IMR-90 (cell line): ENCODE measurements around the gene MSI2. TPM values are rescaled to one million over a fixed set of nuclear protein-coding genes. Genes with fewer than 3 reads are reported as not detected.

Source experiments
- ATAC-seq: fragments of 200-7000 bp; cut with Tn5 transposase; 2 replicates; pipeline ENCODE4 v1.9.1; 2020; ENCODE audit warnings: low read depth, mild to moderate bottlenecking, moderate library complexity
- BruUV-seq: library from RNA; stranded (reverse); fragments of 400-500 nt; replicated peaks from 2 replicates; lab custom pipeline; 2021; lab: Mats Ljungman, UMichigan
- CTCF ChIA-PET: fragments of 300-600 bp; formaldehyde crosslinking; extraction: SDS; loops from one replicate; lab custom pipeline; 2021; ENCODE audit warnings: antibody characterized with exemption; lab: Yijun Ruan, JAX
- POLR2A ChIA-PET: fragments of 300-600 bp; sonication (Branson Sonifier 250); formaldehyde crosslinking; loops from one replicate; lab custom pipeline; 2022; ENCODE audit warnings: antibody characterized with exemption; ENCODE audit not compliant: unreplicated experiment; lab: Charles Lee
- DNase-seq: peaks from one replicate; pipeline ENCODE4 v3.0.0; 2013
- H2AFZ ChIP-seq: replicated peaks from 2 replicates; pipeline ENCODE3; 2013; ENCODE audit warnings: low read length, mild to moderate bottlenecking; ENCODE audit not compliant: poor library complexity
- H2AK5ac ChIP-seq: 2 replicates; pipeline ENCODE4 v1.6.1; 2013; ENCODE audit warnings: low read depth, low read length, inconsistent platforms
- H2AK9ac ChIP-seq: replicated peaks from 2 replicates; pipeline ENCODE3; 2013; ENCODE audit warnings: mild to moderate bottlenecking, low read depth, low read length, moderate library complexity; ENCODE audit not compliant: poor library complexity
- H2BK120ac ChIP-seq: 2 replicates; pipeline ENCODE4 v1.6.1; 2013; ENCODE audit warnings: low read depth, low read length, inconsistent platforms
- H2BK15ac ChIP-seq: 3 replicates; pipeline ENCODE4 v1.6.1; 2013; ENCODE audit warnings: low read depth, low read length, inconsistent platforms
- H2BK20ac ChIP-seq: 2 replicates; pipeline ENCODE4 v1.6.1; 2013; ENCODE audit warnings: low read depth, mild to moderate bottlenecking, inconsistent platforms, low read length, moderate library complexity
- H2BK5ac ChIP-seq: 2 replicates; pipeline ENCODE4 v1.6.1; 2013; ENCODE audit warnings: mild to moderate bottlenecking, low read depth, low read length, inconsistent platforms; ENCODE audit not compliant: poor library complexity, severe bottlenecking
- H3K14ac ChIP-seq: replicated peaks from 2 replicates; pipeline ENCODE4 v1.6.1; 2013; ENCODE audit warnings: low read depth, low read length, inconsistent platforms
- H3K18ac ChIP-seq: 2 replicates; pipeline ENCODE4 v1.6.1; 2013; ENCODE audit warnings: low read depth, low read length, control low read depth
- H3K23ac ChIP-seq: 2 replicates; pipeline ENCODE4 v1.6.1; 2013; ENCODE audit warnings: low read depth, low read length, inconsistent platforms
- H3K27ac ChIP-seq: 2 replicates; pipeline ENCODE4 v1.5.1; 2013; ENCODE audit warnings: mild to moderate bottlenecking, control low read depth, low read length; ENCODE audit not compliant: insufficient read depth
- H3K27me3 ChIP-seq: 2 replicates; pipeline ENCODE4 v1.6.1; 2013; ENCODE audit warnings: low read length; ENCODE audit not compliant: control insufficient read depth, insufficient read depth
- H3K36me3 ChIP-seq: 2 replicates; pipeline ENCODE4 v1.6.1; 2013; ENCODE audit warnings: low read length, mixed read lengths; ENCODE audit not compliant: control insufficient read depth, insufficient read depth
- H3K4ac ChIP-seq: 2 replicates; pipeline ENCODE4 v1.6.1; 2013; ENCODE audit warnings: low read depth, low read length, inconsistent platforms
- H3K4me1 ChIP-seq: 2 replicates; pipeline ENCODE4 v1.6.1; 2013; ENCODE audit warnings: low read length, mixed read lengths; ENCODE audit not compliant: control insufficient read depth, insufficient read depth
- H3K4me2 ChIP-seq: 2 replicates; pipeline ENCODE4 v1.6.1; 2013; ENCODE audit warnings: low read depth, mild to moderate bottlenecking, control low read depth, low read length, moderate library complexity
- H3K4me3 ChIP-seq: 2 replicates; pipeline ENCODE4 v1.5.1; 2013; ENCODE audit warnings: low read depth, mild to moderate bottlenecking, control low read depth, low read length, moderate library complexity; ENCODE audit not compliant: insufficient read depth
- H3K56ac ChIP-seq: 2 replicates; pipeline ENCODE4 v1.6.1; 2013; ENCODE audit warnings: low read length, inconsistent platforms; ENCODE audit not compliant: insufficient read depth; ENCODE audit errors: extremely low read depth
- H3K79me1 ChIP-seq, 2 experiments: 2 replicates each; pipeline ENCODE4 v1.6.1; 2013; ENCODE audit warnings: low read length in 2 of 2, inconsistent platforms in 1 of 2, low read depth in 1 of 2
- H3K9ac ChIP-seq: 2 replicates; pipeline ENCODE4 v1.6.1; 2013; ENCODE audit warnings: low read depth, low read length, control low read depth
- H3K9me1 ChIP-seq: 2 replicates; pipeline ENCODE4 v1.6.1; 2013; ENCODE audit warnings: low read length, inconsistent platforms; ENCODE audit not compliant: insufficient read depth
- H3K9me3 ChIP-seq: 2 replicates; pipeline ENCODE4 v1.6.1; 2013; ENCODE audit warnings: low read length; ENCODE audit not compliant: control insufficient read depth, insufficient read depth
- H4K20me1 ChIP-seq: 2 replicates; pipeline ENCODE4 v1.6.1; 2013; ENCODE audit warnings: low read length, inconsistent platforms; ENCODE audit not compliant: insufficient read depth
- H4K5ac ChIP-seq: 2 replicates; pipeline ENCODE4 v1.6.1; 2013; ENCODE audit warnings: mild to moderate bottlenecking, low read depth, low read length, control low read depth
- H4K8ac ChIP-seq, 2 experiments: 2 replicates each; pipeline ENCODE4 v1.6.1; 2013; ENCODE audit warnings: low read depth in 2 of 2, low read length in 2 of 2, control low read depth in 1 of 2, inconsistent platforms in 1 of 2
- H4K91ac ChIP-seq: 2 replicates; pipeline ENCODE4 v1.6.1; 2013; ENCODE audit warnings: low read depth, low read length, inconsistent platforms; ENCODE audit not compliant: insufficient read depth
- BHLHE40 ChIP-seq: fragments of 150-350 bp; IDR thresholded peaks from 2 replicates; pipeline ENCODE4 v1.6.1; 2016; ENCODE audit warnings: mild to moderate bottlenecking, low read depth, low read length
- CEBPB ChIP-seq: IDR thresholded peaks from 2 replicates; pipeline ENCODE4 v1.6.1; 2012; ENCODE audit warnings: low read depth, low read length, improper control_type of control experiment
- CHD1 ChIP-seq: IDR thresholded peaks from 2 replicates; pipeline ENCODE4 v1.6.1; 2012; ENCODE audit warnings: low read depth, low read length, improper control_type of control experiment
- FOS ChIP-seq: fragments of 150-350 bp; IDR thresholded peaks from 2 replicates; pipeline ENCODE4 v1.6.1; 2016; ENCODE audit warnings: low read depth, low read length
- MAFK ChIP-seq: IDR thresholded peaks from 2 replicates; pipeline ENCODE4 v1.6.1; 2012; ENCODE audit warnings: low read depth, low read length, improper control_type of control experiment
- MAZ ChIP-seq: IDR thresholded peaks from 2 replicates; pipeline ENCODE4 v1.6.1; 2012; ENCODE audit warnings: low read depth, mild to moderate bottlenecking, low read length, improper control_type of control experiment, moderate library complexity, borderline replicate concordance
- MXI1 ChIP-seq: IDR thresholded peaks from 2 replicates; pipeline ENCODE4 v1.6.1; 2012; ENCODE audit warnings: low read depth, mild to moderate bottlenecking, low read length, moderate library complexity, borderline replicate concordance
- NFE2L2 ChIP-seq: fragments of 150-350 bp; IDR thresholded peaks from 2 replicates; pipeline ENCODE4 v1.6.1; 2016; ENCODE audit warnings: low read depth, mild to moderate bottlenecking, low read length
- POLR2A ChIP-seq: IDR thresholded peaks from 2 replicates; pipeline ENCODE4 v1.6.1; 2012; ENCODE audit warnings: mild to moderate bottlenecking, low read depth, low read length
- RAD21 ChIP-seq: IDR thresholded peaks from 2 replicates; pipeline ENCODE4 v1.6.1; 2012; ENCODE audit warnings: low read length, improper control_type of control experiment
- RCOR1 ChIP-seq: IDR thresholded peaks from 2 replicates; pipeline ENCODE4 v1.6.1; 2012; ENCODE audit warnings: mild to moderate bottlenecking, low read length, improper control_type of control experiment; ENCODE audit not compliant: insufficient replicate concordance
- WGBS, 2 experiments: methylation state at CpG; one replicate each; pipeline versions ENCODE4 v1.1.5 to v1.1.7; 2013; ENCODE audit warnings: missing lambda C conversion rate in 2 of 2; ENCODE audit not compliant: insufficient read length in 1 of 2; ENCODE audit errors: extremely low coverage in 2 of 2; 5-methylcytosine and 5-hydroxymethylcytosine counted together
- dilution Hi-C: fragments of 300-500 bp; cut with HindIII; formaldehyde crosslinking; loops from one replicate; pipeline ENCODE4 v1.14.3; 2018; ENCODE audit warnings: low sequenced_read_pairs; ENCODE audit not compliant: unreplicated experiment
- in situ Hi-C: fragments of 300-500 bp; cut with MboI; formaldehyde crosslinking; loops from 3 replicates; pipeline ENCODE4 v1.14.3; 2019; ENCODE audit warnings: low sequenced_read_pairs, inconsistent platforms, mixed read lengths
- intact Hi-C: fragments of 100-400 bp; cut with micrococcal nuclease; formaldehyde crosslinking; loops from 2 replicates; pipeline ENCODE4 v1.10.0; 2022
- polyA plus RNA-seq, 3 experiments: library from polyadenylated mRNA; depleted of rRNA; stranded (reverse); fragments of >200 nt; gene quantifications; 2 replicates each; pipeline ENCODE4 v1.2.3, GENCODE V29; 2012; ENCODE audit warnings: low replicate concordance in 1 of 3
- total RNA-seq: library from RNA; depleted of rRNA; stranded (reverse); fragments of >200 nt; gene quantifications from 2 replicates; pipeline ENCODE4 v1.2.3, GENCODE V29; 2012
- TF ChIP-seq, protein P1 (sequence below): fragments of 150-350 bp; IDR thresholded peaks from 2 replicates; pipeline ENCODE4 v1.6.1; 2016; ENCODE audit warnings: low read depth, mild to moderate bottlenecking, low read length, moderate library complexity, borderline replicate concordance
- TF ChIP-seq, protein P2 (sequence below): conservative IDR thresholded peaks from 2 replicates; pipeline ENCODE4 v1.5.1; 2012; ENCODE audit warnings: mild to moderate bottlenecking, low read depth, low read length, improper control_type of control experiment
- TF ChIP-seq, protein P3 (sequence below): fragments of 150-350 bp; IDR thresholded peaks from 2 replicates; pipeline ENCODE4 v1.6.1; 2017; ENCODE audit warnings: mild to moderate bottlenecking, antibody characterized with exemption, low read length, low read depth

The MSI2 gene
- total and polyA plus RNA-seq, 2 of the 4 experiments (the other 2 are of a cell fraction) = 13.0 to 16.0 TPM

DNA sequence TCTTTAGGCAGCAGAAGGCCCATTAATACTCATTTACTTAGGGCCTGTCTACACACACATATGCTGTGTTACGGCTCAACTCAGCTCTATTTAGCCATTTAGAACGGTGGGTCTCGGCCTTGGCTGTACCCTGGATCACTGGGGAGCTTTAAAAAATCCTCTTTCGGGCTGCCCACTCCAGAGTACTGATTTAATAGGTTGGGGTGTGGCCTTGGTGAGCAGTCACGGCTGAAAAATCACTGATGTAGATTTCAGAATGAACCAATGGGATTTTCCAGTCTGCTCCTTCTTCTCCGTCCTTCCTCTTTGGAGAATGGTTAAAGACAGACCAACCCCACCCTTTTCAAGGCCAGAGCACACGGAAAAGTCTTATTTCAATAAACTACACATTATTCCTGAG is 265.3 kb downstream of the MSI2 start:
- Histone ChIP-seq H3K56ac (no peak overlapping the region), H3K4me3 (no peak overlapping the region), H3K4ac (peak overlapping the region; percentile 35; the same call in 1 of the 2 replicates), H2BK20ac (0 out of 2 replicates have a peak overlapping the region, but pooled peaks have one; percentile 4), H3K79me1 (peaks cover 0 to 15% of the 10 kb centered on the region in 2 experiments; a peak in 1 of 4 replicates), H3K4me1 (peaks cover 28% of the 10 kb centered on the region), H3K27ac (no peak overlapping the region), H4K91ac (no peak overlapping the region), H4K5ac (no peak overlapping the region), H2BK5ac (no peak overlapping the region), H2AK9ac (no peak overlapping the region), H3K14ac (peak overlapping the region; percentile 1; the same call in 1 of the 2 replicates), H3K36me3 (no peaks in the 10 kb centered on the region), H2BK120ac (peak overlapping the region; percentile 46), H2AK5ac (peak overlapping the region; percentile 25; the same call in 1 of the 2 replicates), H2AFZ (no peak overlapping the region), H3K23ac (no peak overlapping the region), H3K9me1 (peaks cover 27% of the 10 kb centered on the region), H3K4me2 (no peak overlapping the region), H4K20me1 (no peaks in the 10 kb centered on the region), H3K9me3 (no peaks in the 10 kb centered on the region), H4K8ac (no peak overlapping the region; a peak in 1 of 4 replicates), H3K27me3 (no peaks in the 10 kb centered on the region), H3K18ac (no peak overlapping the region), H3K9ac (no peak overlapping the region), H2BK15ac (no peak overlapping the region)
- ATAC-seq (no peak), DNase-seq (no peak)
- dilution Hi-C loops = no loop called here
- no peak for TF ChIP-seq CHD1
- no peak for TF ChIP-seq POLR2A
- TF ChIP-seq MXI1 = no peak
- TF ChIP-seq RCOR1 = no peak
- TF ChIP-seq MAZ = no peak
- TF ChIP-seq, protein P1, sequence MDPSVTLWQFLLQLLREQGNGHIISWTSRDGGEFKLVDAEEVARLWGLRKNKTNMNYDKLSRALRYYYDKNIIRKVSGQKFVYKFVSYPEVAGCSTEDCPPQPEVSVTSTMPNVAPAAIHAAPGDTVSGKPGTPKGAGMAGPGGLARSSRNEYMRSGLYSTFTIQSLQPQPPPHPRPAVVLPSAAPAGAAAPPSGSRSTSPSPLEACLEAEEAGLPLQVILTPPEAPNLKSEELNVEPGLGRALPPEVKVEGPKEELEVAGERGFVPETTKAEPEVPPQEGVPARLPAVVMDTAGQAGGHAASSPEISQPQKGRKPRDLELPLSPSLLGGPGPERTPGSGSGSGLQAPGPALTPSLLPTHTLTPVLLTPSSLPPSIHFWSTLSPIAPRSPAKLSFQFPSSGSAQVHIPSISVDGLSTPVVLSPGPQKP = no peak
- TF ChIP-seq CEBPB = no peak
- TF ChIP-seq NFE2L2 = no peak
- TF ChIP-seq FOS = no peak
- TF ChIP-seq MAFK = no peak
- TF ChIP-seq, protein P2, sequence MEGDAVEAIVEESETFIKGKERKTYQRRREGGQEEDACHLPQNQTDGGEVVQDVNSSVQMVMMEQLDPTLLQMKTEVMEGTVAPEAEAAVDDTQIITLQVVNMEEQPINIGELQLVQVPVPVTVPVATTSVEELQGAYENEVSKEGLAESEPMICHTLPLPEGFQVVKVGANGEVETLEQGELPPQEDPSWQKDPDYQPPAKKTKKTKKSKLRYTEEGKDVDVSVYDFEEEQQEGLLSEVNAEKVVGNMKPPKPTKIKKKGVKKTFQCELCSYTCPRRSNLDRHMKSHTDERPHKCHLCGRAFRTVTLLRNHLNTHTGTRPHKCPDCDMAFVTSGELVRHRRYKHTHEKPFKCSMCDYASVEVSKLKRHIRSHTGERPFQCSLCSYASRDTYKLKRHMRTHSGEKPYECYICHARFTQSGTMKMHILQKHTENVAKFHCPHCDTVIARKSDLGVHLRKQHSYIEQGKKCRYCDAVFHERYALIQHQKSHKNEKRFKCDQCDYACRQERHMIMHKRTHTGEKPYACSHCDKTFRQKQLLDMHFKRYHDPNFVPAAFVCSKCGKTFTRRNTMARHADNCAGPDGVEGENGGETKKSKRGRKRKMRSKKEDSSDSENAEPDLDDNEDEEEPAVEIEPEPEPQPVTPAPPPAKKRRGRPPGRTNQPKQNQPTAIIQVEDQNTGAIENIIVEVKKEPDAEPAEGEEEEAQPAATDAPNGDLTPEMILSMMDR = no peak
- no peak for TF ChIP-seq RAD21
- TF ChIP-seq BHLHE40 = no peak
- TF ChIP-seq, protein P3, sequence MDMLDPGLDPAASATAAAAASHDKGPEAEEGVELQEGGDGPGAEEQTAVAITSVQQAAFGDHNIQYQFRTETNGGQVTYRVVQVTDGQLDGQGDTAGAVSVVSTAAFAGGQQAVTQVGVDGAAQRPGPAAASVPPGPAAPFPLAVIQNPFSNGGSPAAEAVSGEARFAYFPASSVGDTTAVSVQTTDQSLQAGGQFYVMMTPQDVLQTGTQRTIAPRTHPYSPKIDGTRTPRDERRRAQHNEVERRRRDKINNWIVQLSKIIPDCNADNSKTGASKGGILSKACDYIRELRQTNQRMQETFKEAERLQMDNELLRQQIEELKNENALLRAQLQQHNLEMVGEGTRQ = no peak
- ChIA-PET CTCF (interaction anchor here (1.8 kb wide), 1 partner anchor 279 kb away, joined by 4 read pairs; no protein-coding TSS in a partner anchor), POLR2A (no interaction called here)
- intact Hi-C loops = no loop called here
- BruUV-seq = no TSS peak
- in situ Hi-C loops = no loop called here
- WGBS, 2 experiments = 93% methylated on average over 2 of the region's 7 CpGs; no CpG with 5 or more reads in 1 of the 2 experiments
